Stimulated activated CD8-positive, alpha-beta memory T cell treated with anti-CD3 and anti-CD28 coated beads, Interleukin-2, amount 100 ng/mL, for 1 hour (primary cell): ENCODE results near the gene RCL1.

Experiments used
- DNase-seq, 2 donors: peaks; one replicate each; pipeline ENCODE4 v3.0.0-alpha.2; 2020; ENCODE audit warnings: low read depth in 2 of 2

RCL1 gene

GRCh38 chr9:4811824-4812223, 19.1 kb downstream of the RCL1 start:
- DNase-seq, result no peak

- no peak for DNase-seq
Observed at GRCh38 chr9:4812858-4813257, 20.1 kb downstream of the RCL1 start.

GRCh38 chr9:4814913-4815312, 22.2 kb downstream of the RCL1 start:
- DNase-seq, result no peak

GRCh38 chr9:4815381-4815956, 22.7 kb downstream of the RCL1 start:
- DNase-seq, result no peak

GRCh38 chr9:4820168-4820567, 27.4 kb downstream of the RCL1 start:
- no peak for DNase-seq

GRCh38 chr9:4821133-4821532, 28.4 kb downstream of the RCL1 start:
- DNase-seq, result no peak

GRCh38 chr9:4822057-4822456, 29.3 kb downstream of the RCL1 start:
- no peak for DNase-seq

GRCh38 chr9:4826417-4827166, 33.8 kb downstream of the RCL1 start:
- no peak for DNase-seq

GRCh38 chr9:4827224-4827623, 34.5 kb downstream of the RCL1 start:
- DNase-seq, result no peak

- DNase-seq, result no peak
Observed at GRCh38 chr9:4828761-4829160, 36.0 kb downstream of the RCL1 start.

- DNase-seq, result no peak
Observed at GRCh38 chr9:4829969-4830368, 37.2 kb downstream of the RCL1 start.

- no peak for DNase-seq
Observed at GRCh38 chr9:4830699-4831098, 38.0 kb downstream of the RCL1 start.

GRCh38 chr9:4831119-4831518, 38.4 kb downstream of the RCL1 start:
- no peak for DNase-seq

- no peak for DNase-seq
Observed at GRCh38 chr9:4831944-4832343, 39.2 kb downstream of the RCL1 start.

GRCh38 chr9:4832786-4833579, 40.2 kb downstream of the RCL1 start:
- DNase-seq, result no peak

GRCh38 chr9:4833781-4834560, 41.2 kb downstream of the RCL1 start:
- no peak for DNase-seq

GRCh38 chr9:4836676-4837075, 43.9 kb downstream of the RCL1 start:
- no peak for DNase-seq

- no peak for DNase-seq
Observed at GRCh38 chr9:4837261-4838188, 44.8 kb downstream of the RCL1 start.

- DNase-seq, result no peak
Observed at GRCh38 chr9:4838189-4838546, 45.4 kb downstream of the RCL1 start.

- no peak for DNase-seq
Observed at GRCh38 chr9:4839470-4839912, 46.7 kb downstream of the RCL1 start.

GRCh38 chr9:4840018-4840417, 47.3 kb downstream of the RCL1 start:
- DNase-seq, result no peak
